Kidney (tissue), 14 donors: ENCODE results near the gene HIPK2. TPM values are rescaled to one million over a fixed set of nuclear protein-coding genes. Genes with fewer than 3 reads are reported as not detected.

Source experiments
- DNase-seq, 5 donors: peaks; one replicate each; pipeline ENCODE4 v3.0.0-alpha.2; 2013 to 2020
- FAIRE-seq: peaks from 2 replicates; lab custom pipeline; 2012; peaks lifted over from hg19 to GRCh38; lab: Jason Lieb, UNC
- H3K27ac ChIP-seq, 2 donors: one replicate each; pipeline ENCODE4 v1.7.0; 2013; ENCODE audit warnings: low read depth in 2 of 2, low read length in 2 of 2, inconsistent platforms in 1 of 2
- H3K27me3 ChIP-seq: one replicate; pipeline ENCODE4 v1.7.1; 2013; ENCODE audit warnings: low read length, inconsistent platforms; ENCODE audit not compliant: control insufficient read depth, insufficient read depth
- H3K36me3 ChIP-seq, 3 donors: one replicate each; pipeline versions ENCODE4 v1.7.0 to v1.7.1; 2013; ENCODE audit warnings: low read length in 3 of 3, control low read depth in 1 of 3, inconsistent platforms in 1 of 3; ENCODE audit not compliant: insufficient read depth in 3 of 3, control insufficient read depth in 2 of 3
- H3K4me1 ChIP-seq, 3 donors: one replicate each; pipeline versions ENCODE4 v1.7.0 to v1.7.1; 2013; ENCODE audit warnings: low read length in 3 of 3, inconsistent platforms in 1 of 3, low read depth in 1 of 3; ENCODE audit not compliant: control insufficient read depth in 2 of 3, insufficient read depth in 2 of 3
- H3K4me3 ChIP-seq, 3 donors: one replicate each; pipeline versions ENCODE4 v1.7.0 to v1.8.1; 2013; ENCODE audit warnings: low read length in 3 of 3, control low read depth in 1 of 3, inconsistent platforms in 1 of 3
- H3K9ac ChIP-seq, 3 donors: one replicate each; pipeline versions ENCODE4 v1.7.0 to v1.7.1; 2013; ENCODE audit warnings: low read length in 3 of 3, control low read depth in 1 of 3, inconsistent platforms in 1 of 3
- H3K9me3 ChIP-seq, 3 donors: one replicate each; pipeline versions ENCODE4 v1.7.0 to v1.7.1; 2013; ENCODE audit warnings: low read length in 3 of 3, control low read depth in 1 of 3, inconsistent platforms in 1 of 3; ENCODE audit not compliant: control insufficient read depth in 2 of 3, insufficient read depth in 1 of 3
- CTCF ChIP-seq: IDR thresholded peaks from 3 replicates; pipeline ENCODE4 v1.5.1; 2012; ENCODE audit warnings: mild to moderate bottlenecking, moderate library complexity, borderline replicate concordance; ENCODE audit not compliant: insufficient read depth; ENCODE audit errors: extremely low read depth
- intact Hi-C: fragments of 100-400 bp; cut with DNase I; formaldehyde crosslinking; loops from one replicate; pipeline ENCODE4 v1.11.1; 2022
- polyA plus RNA-seq: library from polyadenylated mRNA; stranded (reverse); fragments of 350-450 nt; fragmentation: Illumina TruSeq; extraction: RNeasy Lipid Tissue Mini Kit (QIAGEN cat#74804); gene quantifications from one replicate; pipeline ENCODE4 v1.2.3, GENCODE V29; 2014; ENCODE audit warnings: low read depth, low replicate concordance; ENCODE audit not compliant: insufficient read depth
- total RNA-seq: library from RNA; stranded (reverse); fragmentation: NEBNext Ultra II Directional; extraction: Animal tissue kit (Norgen Biotek cat#: 25700); gene quantifications from one replicate; pipeline ENCODE4 v1.2.1, GENCODE V29; 2021
- donor health status: control.
- donor health status: control.
- donor health status: control.
- donor health status: control.
- donor health status: control.
- donor health status: DM: yes; HTN: yes; CAD: no.
- donor health status: Normal renal cell carcinoma (clear cell type).

Gene HIPK2
- total and polyA plus RNA-seq, 2 donors from 2014 or later: 9.6 to 153 TPM

- TF ChIP-seq CTCF: no peak
- no peak overlapping the region for H3K9ac ChIP-seq
- H3K27ac ChIP-seq: no peak overlapping the region
- no peaks in the 10 kb centered on the region for H3K9me3 ChIP-seq
- DNase-seq: peak in 1 of 5 donors; percentile 49
- no peak for FAIRE-seq
- H3K4me1 ChIP-seq: peaks cover 0 to 10% (median 5%) of the 10 kb centered on the region in 3 donors
- no peaks in the 10 kb centered on the region for H3K27me3 ChIP-seq
- peaks cover 9 to 54% (median 26%) of the 10 kb centered on the region in 3 donors for H3K36me3 ChIP-seq
- H3K4me3 ChIP-seq: no peak overlapping the region
- intact Hi-C loops: no loop called here
Observed at GRCh38 chr7:139583826-139584553, 193.8 kb downstream of the HIPK2 start.

GRCh38 chr7:139582671-139583155 lies 195.1 kb downstream of the HIPK2 start:
- TF ChIP-seq CTCF: no peak
- intact Hi-C loops: no loop called here
- no peak overlapping the region for H3K27ac ChIP-seq
- DNase-seq: peak in 2 of 5 donors; percentile 7 to 9
- H3K4me3 ChIP-seq: no peak overlapping the region
- H3K4me1 ChIP-seq: peaks cover 0 to 10% (median 5%) of the 10 kb centered on the region in 3 donors
- no peak for FAIRE-seq
- no peaks in the 10 kb centered on the region for H3K9me3 ChIP-seq
- H3K27me3 ChIP-seq: no peaks in the 10 kb centered on the region
- H3K9ac ChIP-seq: no peak overlapping the region
- peaks cover 9 to 54% (median 22%) of the 10 kb centered on the region in 3 donors for H3K36me3 ChIP-seq

DNA sequence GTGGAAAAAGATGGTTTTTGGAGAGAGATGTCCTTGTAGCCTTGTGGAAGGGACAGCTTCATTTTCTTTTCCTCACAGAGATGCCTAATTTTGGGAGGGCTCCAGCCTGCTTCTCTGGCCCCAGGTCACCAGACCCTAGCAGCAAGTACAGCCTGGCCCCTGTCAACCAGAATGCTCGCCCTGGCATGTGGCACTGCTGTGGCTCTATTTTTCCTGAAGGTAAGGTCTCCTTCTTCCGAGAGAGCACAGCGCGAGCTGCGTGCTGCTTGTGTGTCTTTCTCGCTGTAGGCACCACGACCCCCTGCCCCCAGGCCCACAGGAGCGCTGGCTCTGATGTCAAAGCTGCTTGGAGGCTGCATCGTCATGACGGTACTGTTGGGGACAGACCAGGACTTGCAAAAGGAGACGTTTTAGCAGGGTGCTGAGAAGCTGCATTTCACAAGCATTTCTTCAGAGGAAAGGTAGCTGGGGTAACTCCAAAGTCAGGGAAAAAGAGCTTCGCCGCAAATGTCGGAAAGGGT lies 195.6 kb downstream of the HIPK2 start:
- Histone ChIP-seq H3K9ac (no peak overlapping the region), H3K4me3 (no peak overlapping the region), H3K9me3 (no peaks in the 10 kb centered on the region), H3K27ac (no peak overlapping the region), H3K36me3 (peaks cover 9 to 54% (median 22%) of the 10 kb centered on the region in 3 donors), H3K4me1 (peaks cover 0 to 10% (median 5%) of the 10 kb centered on the region in 3 donors), H3K27me3 (no peaks in the 10 kb centered on the region)
- FAIRE-seq (no peak), DNase-seq (peak in 1 of 5 donors; percentile 6)
- intact Hi-C loops: no loop called here
- no peak for TF ChIP-seq CTCF
